ENCODE results near the gene FASLG. TPM values are rescaled to one million over a fixed set of nuclear protein-coding genes. Genes with fewer than 3 reads are reported as not detected.

The FASLG gene
- total RNA-seq, 1 donor from 2014 or later: not detected

DNA sequence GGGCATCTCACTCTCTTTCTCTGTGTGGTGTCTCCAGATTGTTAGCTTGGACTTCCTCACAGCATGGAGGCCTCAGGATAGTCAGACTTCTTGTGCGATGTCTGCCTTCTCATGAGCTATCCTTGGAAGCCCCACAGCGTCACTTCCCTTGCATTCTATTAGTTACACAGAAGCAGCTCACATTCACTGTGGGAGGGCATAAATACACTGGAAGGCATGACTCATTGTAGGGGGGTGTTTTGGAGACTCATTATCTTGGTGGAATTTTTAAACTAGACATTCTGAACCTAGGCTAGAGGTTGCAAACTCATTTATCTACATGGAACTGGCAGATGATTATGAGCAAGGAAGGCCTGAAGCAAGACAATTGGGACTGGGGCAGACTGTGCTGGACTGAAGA, 21.4 kb upstream of the FASLG start:
- TF ChIP-seq, protein P1, sequence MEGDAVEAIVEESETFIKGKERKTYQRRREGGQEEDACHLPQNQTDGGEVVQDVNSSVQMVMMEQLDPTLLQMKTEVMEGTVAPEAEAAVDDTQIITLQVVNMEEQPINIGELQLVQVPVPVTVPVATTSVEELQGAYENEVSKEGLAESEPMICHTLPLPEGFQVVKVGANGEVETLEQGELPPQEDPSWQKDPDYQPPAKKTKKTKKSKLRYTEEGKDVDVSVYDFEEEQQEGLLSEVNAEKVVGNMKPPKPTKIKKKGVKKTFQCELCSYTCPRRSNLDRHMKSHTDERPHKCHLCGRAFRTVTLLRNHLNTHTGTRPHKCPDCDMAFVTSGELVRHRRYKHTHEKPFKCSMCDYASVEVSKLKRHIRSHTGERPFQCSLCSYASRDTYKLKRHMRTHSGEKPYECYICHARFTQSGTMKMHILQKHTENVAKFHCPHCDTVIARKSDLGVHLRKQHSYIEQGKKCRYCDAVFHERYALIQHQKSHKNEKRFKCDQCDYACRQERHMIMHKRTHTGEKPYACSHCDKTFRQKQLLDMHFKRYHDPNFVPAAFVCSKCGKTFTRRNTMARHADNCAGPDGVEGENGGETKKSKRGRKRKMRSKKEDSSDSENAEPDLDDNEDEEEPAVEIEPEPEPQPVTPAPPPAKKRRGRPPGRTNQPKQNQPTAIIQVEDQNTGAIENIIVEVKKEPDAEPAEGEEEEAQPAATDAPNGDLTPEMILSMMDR (IDR thresholded peaks at IDR 0.05; ENCODE audit: partially characterized antibody, unreplicated experiment): no peak
- Mint-ChIP-seq H3K27me3 (ENCODE audit: unreplicated experiment) (no peaks in the 10 kb centered on the region), H3K27ac (ENCODE audit: unreplicated experiment) (no peak overlapping the region), H3K4me1 (ENCODE audit: low read depth, unreplicated experiment) (no peaks in the 10 kb centered on the region), H3K9me3 (ENCODE audit: unreplicated experiment) (no peaks in the 10 kb centered on the region), H3K4me3 (ENCODE audit: unreplicated experiment) (no peak overlapping the region), H3K36me3 (ENCODE audit: unreplicated experiment) (peaks cover 4% of the 10 kb centered on the region)
- DNase-seq: no peak

DNA sequence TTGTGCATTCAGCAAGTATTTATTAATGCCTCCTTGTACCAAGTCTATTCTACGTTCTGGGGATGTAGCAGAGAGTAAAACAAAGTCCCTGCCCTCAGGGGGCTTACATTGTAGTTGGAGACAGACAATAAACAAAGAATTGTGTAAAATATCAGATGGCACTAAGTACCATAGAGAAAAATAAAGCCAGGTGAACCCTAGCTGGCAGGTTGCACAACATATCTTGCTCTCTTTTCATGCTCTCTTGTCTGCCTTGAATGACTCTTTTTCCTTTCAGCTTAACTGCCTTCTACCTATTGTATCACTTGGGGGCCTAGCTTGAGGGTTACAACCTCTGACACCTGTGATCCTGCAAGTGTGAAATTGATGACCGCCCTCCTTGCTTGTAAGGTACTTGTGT, 20.7 kb upstream of the FASLG start:
- Mint-ChIP-seq H3K36me3 (ENCODE audit: unreplicated experiment) (peaks cover 4% of the 10 kb centered on the region), H3K27ac (ENCODE audit: unreplicated experiment) (no peak overlapping the region), H3K27me3 (ENCODE audit: unreplicated experiment) (peaks cover 1% of the 10 kb centered on the region), H3K9me3 (ENCODE audit: unreplicated experiment) (no peaks in the 10 kb centered on the region), H3K4me1 (ENCODE audit: low read depth, unreplicated experiment) (no peaks in the 10 kb centered on the region), H3K4me3 (ENCODE audit: unreplicated experiment) (no peak overlapping the region)
- TF ChIP-seq, protein P1 (IDR thresholded peaks at IDR 0.05; ENCODE audit: partially characterized antibody, unreplicated experiment): no peak
- DNase-seq: no peak

DNA sequence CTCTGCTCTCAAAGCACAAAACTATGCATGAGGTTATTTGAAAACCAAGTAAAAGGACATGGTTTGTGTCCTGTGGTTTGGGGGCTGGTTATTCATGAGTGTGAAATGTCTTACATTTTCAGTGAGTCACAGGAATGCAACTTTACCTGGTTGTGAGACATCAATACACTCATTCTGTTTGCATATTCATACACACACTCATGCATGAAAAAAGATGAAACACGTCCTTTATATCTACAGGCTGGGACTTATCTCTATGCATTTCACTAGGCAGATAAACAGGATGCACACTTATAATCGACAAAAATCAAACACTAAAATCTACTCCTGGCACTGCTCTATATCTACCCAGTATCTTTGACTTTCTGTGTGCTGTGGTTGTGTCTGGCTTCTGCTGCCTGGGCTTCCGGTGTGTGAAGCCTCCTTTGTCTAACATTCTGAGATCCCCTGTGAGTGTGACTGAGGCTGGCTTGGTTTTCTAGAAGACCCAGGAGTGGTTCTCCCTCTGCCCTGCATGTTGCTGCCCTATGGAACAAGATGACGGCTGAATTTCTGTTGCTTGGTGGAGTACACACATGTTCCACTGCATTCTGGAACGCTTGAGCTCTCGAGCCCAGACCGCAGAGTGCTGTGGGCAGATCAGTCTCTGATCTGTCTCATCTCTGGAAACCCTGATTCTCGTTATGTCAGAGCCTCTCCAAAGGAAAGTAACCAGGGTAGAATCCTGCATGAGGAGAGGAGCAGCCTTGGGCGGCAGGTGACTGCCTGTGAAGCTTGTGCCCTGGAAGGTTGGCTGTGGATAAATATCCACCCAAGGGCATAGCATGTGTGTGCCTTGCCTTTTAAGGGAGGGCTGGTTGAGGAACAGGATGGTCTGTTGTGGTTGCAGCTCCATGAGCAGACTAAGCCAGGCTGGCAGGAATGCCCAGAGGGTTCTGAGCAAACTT, 19.7 kb upstream of the FASLG start:
- no peaks in the 10 kb centered on the region for H3K4me1 Mint-ChIP-seq (ENCODE audit: low read depth, unreplicated experiment)
- TF ChIP-seq, protein P1 (IDR thresholded peaks at IDR 0.05; ENCODE audit: partially characterized antibody, unreplicated experiment): no peak
- no peak overlapping the region for H3K27ac Mint-ChIP-seq (ENCODE audit: unreplicated experiment)
- H3K27me3 Mint-ChIP-seq (ENCODE audit: unreplicated experiment): peaks cover 2% of the 10 kb centered on the region
- H3K9me3 Mint-ChIP-seq (ENCODE audit: unreplicated experiment): no peaks in the 10 kb centered on the region
- H3K36me3 Mint-ChIP-seq (ENCODE audit: unreplicated experiment): peaks cover 4% of the 10 kb centered on the region
- H3K4me3 Mint-ChIP-seq (ENCODE audit: unreplicated experiment): no peak overlapping the region
- no peak for DNase-seq

DNA sequence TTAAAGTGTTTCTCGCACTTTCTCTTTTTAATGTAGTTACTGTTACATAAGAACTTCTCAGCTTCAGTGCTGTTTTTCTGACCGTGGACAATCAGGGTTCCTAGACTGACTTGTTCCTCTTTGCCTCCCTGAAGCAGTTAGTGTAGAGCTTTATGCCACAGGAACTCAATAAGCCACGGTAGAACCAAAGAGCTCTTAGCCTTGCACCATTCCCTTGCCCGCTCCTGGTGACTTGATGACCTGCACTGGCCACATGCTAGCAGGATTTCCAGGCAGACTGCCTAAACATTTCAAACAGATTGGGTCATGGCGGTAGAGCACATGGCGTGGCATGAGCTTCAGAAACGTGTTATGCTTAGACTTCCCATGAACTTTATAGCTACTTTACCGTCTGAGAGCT, 18.8 kb upstream of the FASLG start:
- Mint-ChIP-seq H3K36me3 (ENCODE audit: unreplicated experiment) (peaks cover 4% of the 10 kb centered on the region), H3K4me3 (ENCODE audit: unreplicated experiment) (no peak overlapping the region), H3K27ac (ENCODE audit: unreplicated experiment) (no peak overlapping the region), H3K4me1 (ENCODE audit: low read depth, unreplicated experiment) (no peaks in the 10 kb centered on the region), H3K27me3 (ENCODE audit: unreplicated experiment) (peaks cover 2% of the 10 kb centered on the region), H3K9me3 (ENCODE audit: unreplicated experiment) (no peaks in the 10 kb centered on the region)
- TF ChIP-seq, protein P1 (IDR thresholded peaks at IDR 0.05; ENCODE audit: partially characterized antibody, unreplicated experiment): no peak
- no peak for DNase-seq

DNA sequence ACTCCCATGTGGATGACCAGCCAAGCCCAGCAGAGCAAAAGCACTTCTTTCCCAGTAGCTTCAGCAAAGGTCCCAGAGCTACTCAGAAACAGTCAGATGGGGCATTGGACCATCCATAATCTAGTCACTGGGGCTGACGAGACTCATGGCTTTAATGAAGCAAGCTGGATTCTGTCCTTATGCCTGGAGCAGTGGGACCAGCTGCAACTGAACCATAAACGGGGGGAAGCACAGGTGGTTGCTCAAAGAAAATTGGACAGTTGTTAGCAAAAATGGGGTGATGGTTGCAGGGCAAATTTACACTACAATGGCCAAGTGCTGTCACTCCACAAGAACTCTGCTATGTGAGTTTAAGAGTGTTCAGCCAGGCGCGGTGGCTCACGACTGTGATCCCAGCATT, 17.4 kb upstream of the FASLG start:
- H3K4me1 Mint-ChIP-seq (ENCODE audit: low read depth, unreplicated experiment): no peaks in the 10 kb centered on the region
- no peak overlapping the region for H3K27ac Mint-ChIP-seq (ENCODE audit: unreplicated experiment)
- no peaks in the 10 kb centered on the region for H3K9me3 Mint-ChIP-seq (ENCODE audit: unreplicated experiment)
- H3K36me3 Mint-ChIP-seq (ENCODE audit: unreplicated experiment): peaks cover 4% of the 10 kb centered on the region
- no peak overlapping the region for H3K4me3 Mint-ChIP-seq (ENCODE audit: unreplicated experiment)
- no peak for DNase-seq
- peaks cover 2% of the 10 kb centered on the region for H3K27me3 Mint-ChIP-seq (ENCODE audit: unreplicated experiment)
- TF ChIP-seq, protein P1 (IDR thresholded peaks at IDR 0.05; ENCODE audit: partially characterized antibody, unreplicated experiment): no peak
